OCI-LY1 (cell line): Measurements from ENCODE around the gene SPRED3.

Experiments
- EZH2 ChIP-seq: fragments of 200-600 bp; sonication (generic), shearing (Covaris generic); IDR thresholded peaks from 2 replicates; pipeline ENCODE4 v1.8.0; 2017; ENCODE audit warnings: borderline replicate concordance, mixed run types, mild to moderate bottlenecking, antibody characterized with exemption, low read length, moderate library complexity, mixed read lengths
- TF ChIP-seq, protein P1 (sequence below): fragments of 200-600 bp; sonication (generic), shearing (Covaris generic); IDR thresholded peaks from 2 replicates; pipeline ENCODE4 v1.5.1; 2017; ENCODE audit warnings: mild to moderate bottlenecking, antibody characterized with exemption, low read length, moderate library complexity, mixed read lengths

DNA sequence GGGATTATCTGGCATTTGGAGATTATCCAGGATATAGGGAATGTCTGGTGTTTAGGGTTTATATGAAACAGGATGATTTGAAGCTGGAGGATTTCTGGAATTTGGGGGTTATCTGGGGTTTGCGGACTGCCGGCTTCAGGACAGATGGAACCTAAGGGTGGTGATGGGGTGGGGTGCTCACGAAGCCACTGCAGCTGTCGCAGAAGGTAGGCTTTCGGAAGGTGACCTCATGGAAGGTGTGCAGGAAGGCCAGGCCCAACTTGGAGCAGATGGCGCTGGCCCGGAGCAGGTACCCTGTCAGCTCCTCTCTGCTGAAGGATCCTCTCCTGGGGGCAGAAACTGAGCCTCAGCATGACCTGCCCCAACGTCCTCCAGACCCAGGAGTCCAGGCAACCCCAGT lies 24.0 kb downstream of the SPRED3 start:
- TF ChIP-seq EZH2 = no peak
- TF ChIP-seq, protein P1, sequence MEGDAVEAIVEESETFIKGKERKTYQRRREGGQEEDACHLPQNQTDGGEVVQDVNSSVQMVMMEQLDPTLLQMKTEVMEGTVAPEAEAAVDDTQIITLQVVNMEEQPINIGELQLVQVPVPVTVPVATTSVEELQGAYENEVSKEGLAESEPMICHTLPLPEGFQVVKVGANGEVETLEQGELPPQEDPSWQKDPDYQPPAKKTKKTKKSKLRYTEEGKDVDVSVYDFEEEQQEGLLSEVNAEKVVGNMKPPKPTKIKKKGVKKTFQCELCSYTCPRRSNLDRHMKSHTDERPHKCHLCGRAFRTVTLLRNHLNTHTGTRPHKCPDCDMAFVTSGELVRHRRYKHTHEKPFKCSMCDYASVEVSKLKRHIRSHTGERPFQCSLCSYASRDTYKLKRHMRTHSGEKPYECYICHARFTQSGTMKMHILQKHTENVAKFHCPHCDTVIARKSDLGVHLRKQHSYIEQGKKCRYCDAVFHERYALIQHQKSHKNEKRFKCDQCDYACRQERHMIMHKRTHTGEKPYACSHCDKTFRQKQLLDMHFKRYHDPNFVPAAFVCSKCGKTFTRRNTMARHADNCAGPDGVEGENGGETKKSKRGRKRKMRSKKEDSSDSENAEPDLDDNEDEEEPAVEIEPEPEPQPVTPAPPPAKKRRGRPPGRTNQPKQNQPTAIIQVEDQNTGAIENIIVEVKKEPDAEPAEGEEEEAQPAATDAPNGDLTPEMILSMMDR = no peak
